Adipose tissue (tissue), 3 donors: ENCODE data around the gene CROT. TPM values are rescaled to one million over a fixed set of nuclear protein-coding genes. Genes with fewer than 3 reads are reported as not detected.

Experiments
- H3K27ac ChIP-seq: one replicate; pipeline ENCODE4 v1.5.1; 2013; ENCODE audit warnings: low read depth, low read length
- WGBS, 3 donors: extraction: QIAGEN DNeasy Blood & Tissue Kit; methylation state at CpG; one replicate each; pipeline ENCODE4 v1.1.7; 2013; 5-methylcytosine and 5-hydroxymethylcytosine counted together
- polyA plus RNA-seq, 3 donors: library from polyadenylated mRNA; stranded (reverse); fragments of 200-250 nt; gene quantifications; one replicate each; pipeline ENCODE4 v1.2.3, GENCODE V29; 2013
- donor health status: healthy with polysubstance abuse.
- donor health status: Bipolar disorder and iron deficiency.
- donor health status: healthy.

CROT gene
- polyA plus RNA-seq, 3 donors: 3.0 to 6.4 (median 3.2) TPM

- 84 to 95% (median 92%) methylated on average over 2 of the region's 2 CpGs for WGBS, 3 donors
- H3K27ac ChIP-seq: no peak overlapping the region
Measured at GRCh38 chr7:87337331-87337730, 8.1 kb upstream of the CROT start.

DNA sequence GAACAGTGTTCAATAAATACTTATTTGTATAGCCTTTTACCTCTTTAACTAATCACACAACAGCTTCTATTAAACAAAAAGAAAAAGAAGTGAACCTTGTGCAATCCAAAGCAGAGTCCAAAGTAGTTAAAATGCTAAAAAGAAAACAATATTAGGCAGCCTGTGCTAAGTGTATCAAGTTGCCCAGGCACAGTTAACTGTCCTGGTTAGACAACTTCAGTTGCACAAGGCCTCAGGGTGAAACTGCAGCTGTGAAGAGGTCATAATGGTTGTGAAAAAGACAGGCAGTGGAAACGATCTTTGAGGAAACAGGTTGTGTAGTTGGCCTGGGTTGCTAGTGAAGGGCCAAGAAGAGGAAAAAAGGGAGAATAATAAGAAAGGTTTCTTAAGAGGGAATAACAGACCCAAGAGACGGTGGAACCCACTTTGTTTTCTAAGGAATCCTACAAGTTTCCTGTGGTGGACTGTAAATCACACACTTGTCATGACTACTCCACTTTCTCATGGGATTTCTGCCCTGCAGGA is 6.0 kb upstream of the CROT start:
- H3K27ac ChIP-seq: no peak overlapping the region
- WGBS, 3 donors: 32 to 55% (median 37%) methylated on average over 2 of the region's 2 CpGs

- H3K27ac ChIP-seq: no peak overlapping the region
- 86 to 96% (median 88%) methylated on average over 2 of the region's 2 CpGs for WGBS, 3 donors
Measured at GRCh38 chr7:87341441-87341840, 4.0 kb upstream of the CROT start.

GRCh38 chr7:87342231-87342630 is 3.2 kb upstream of the CROT start:
- 57 to 91% (median 58%) methylated on average over 3 of the region's 3 CpGs for WGBS, 3 donors
- H3K27ac ChIP-seq: no peak overlapping the region

- 13 to 17% (median 16%) methylated on average over 2 of the region's 2 CpGs for WGBS, 3 donors
- H3K27ac ChIP-seq: no peak overlapping the region
Measured at GRCh38 chr7:87344446-87344845, 1.0 kb upstream of the CROT start.

- WGBS, 3 donors: 9 to 12% (median 9%) methylated on average over 8 of the region's 8 CpGs
Measured at GRCh38 chr7:87345962-87346371, 503 bp downstream of the CROT start.

GRCh38 chr7:87347207-87347606 is 1.7 kb downstream of the CROT start:
- H3K27ac ChIP-seq: no peak overlapping the region
- WGBS, 3 donors: 97% methylated on average over 1 of the region's 1 CpG

More at GRCh38 chr7:87345962-87346371, 503 bp downstream of the CROT start:
- no peak overlapping the region for H3K27ac ChIP-seq

DNA sequence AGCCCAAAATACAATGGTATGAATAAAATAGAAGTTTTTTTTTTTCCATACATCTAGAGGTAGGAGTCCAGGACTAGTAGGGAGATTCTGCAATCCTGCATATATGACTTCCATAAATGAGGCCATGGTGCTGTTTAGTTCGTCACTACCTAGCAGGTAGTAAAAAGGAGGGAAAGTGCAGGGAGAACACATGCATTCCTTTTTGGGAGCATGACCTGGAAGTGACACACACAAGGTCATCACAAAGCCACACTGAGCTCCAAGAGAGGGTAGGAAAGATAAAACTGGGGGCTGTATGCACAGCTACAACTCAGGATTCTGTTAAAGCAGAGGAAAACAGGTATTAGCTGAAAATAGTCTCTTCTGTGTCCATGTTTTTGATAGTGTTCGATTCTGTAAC is 2.2 kb downstream of the CROT start:
- no peak overlapping the region for H3K27ac ChIP-seq
- WGBS, 3 donors: 89 to 95% (median 94%) methylated on average over 2 of the region's 2 CpGs

- H3K27ac ChIP-seq: no peak overlapping the region
- WGBS, 3 donors: 90 to 98% (median 91%) methylated on average over 3 of the region's 3 CpGs
Measured at GRCh38 chr7:87354749-87355148, 9.3 kb downstream of the CROT start.

DNA sequence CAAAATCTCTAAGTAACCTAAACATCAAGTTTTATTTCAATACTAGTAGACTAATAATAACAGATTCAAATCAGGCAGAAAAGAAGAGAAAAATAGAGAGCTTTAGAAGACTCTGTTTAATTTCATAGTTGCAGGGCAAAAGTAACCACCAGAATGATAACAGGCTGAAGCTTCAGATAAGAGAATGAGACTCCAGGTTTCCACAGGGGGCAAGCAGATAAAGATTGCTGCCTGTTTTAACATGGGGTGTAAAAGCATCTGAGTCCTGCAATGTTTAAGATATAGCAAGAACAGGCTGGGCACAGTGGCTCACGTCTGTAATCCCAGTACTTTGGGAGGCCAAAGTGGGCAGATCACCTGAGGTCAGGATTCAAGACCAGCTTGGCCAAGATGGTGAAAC is 11.0 kb downstream of the CROT start:
- WGBS, 3 donors: 83 to 92% (median 85%) methylated on average over 1 of the region's 1 CpG
- H3K27ac ChIP-seq: no peak overlapping the region

DNA sequence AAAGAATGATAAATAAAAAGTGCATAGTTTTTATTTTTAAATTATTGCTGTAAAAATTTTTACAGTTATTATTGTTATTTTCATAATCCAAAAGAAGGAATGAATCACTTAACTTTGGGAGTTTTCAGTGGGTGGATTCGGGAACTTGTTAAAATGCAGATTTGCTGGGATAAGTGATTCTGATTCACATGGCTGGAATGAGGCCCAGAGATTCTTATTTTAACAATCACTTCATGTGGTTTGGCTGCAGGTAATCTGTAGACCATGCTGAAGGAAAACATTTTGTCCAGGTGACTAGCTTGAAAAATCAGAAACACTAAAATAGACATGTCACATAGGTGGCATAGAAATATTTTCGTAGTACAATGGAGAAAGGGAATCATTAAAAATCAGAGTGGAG is 13.9 kb downstream of the CROT start:
- WGBS, 3 donors: 86 to 94% (median 87%) methylated on average over 2 of the region's 2 CpGs
- H3K27ac ChIP-seq: no peak overlapping the region

DNA sequence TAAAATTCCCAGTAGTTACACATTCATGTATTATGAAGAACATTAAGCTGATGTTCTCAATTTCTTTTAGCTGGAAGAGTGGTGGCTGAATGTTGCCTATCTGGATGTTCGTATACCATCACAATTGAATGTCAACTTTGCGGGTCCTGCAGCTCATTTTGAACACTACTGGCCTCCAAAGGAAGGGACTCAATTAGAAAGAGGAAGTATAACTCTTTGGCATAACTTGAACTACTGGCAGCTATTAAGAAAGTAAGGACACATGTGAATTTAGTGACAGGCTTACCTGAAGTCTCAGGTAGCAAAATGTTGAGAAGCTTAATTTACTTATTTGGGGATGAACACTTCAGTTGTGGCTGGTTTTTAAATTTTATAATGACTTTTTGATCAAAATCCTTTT is 15.9 kb downstream of the CROT start:
- WGBS, 3 donors: 94 to 99% (median 97%) methylated on average over 2 of the region's 2 CpGs
- H3K27ac ChIP-seq: no peak overlapping the region

DNA sequence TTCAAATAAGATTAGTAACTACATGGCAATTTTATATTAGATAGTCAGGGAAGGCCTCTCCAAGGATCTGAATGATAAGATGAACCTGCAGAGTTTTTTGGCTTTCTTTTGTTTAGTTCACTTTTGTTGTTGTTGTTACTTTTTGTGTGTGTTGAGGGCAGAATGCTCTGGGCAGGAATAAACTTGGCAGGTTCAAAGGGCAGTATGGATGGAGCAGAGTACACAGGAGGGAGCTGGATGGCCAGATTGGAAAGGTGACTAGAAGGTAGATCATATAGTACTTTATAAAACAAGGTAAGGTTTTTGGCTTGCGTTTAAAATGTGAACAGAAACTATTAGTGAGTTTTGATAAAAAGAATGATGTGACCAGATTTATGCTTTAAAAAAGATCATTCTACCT is 17.9 kb downstream of the CROT start:
- 91 to 100% (median 98%) methylated on average over 1 of the region's 1 CpG for WGBS, 3 donors
- H3K27ac ChIP-seq: no peak overlapping the region

GRCh38 chr7:87364246-87364645 is 18.8 kb downstream of the CROT start:
- H3K27ac ChIP-seq: no peak overlapping the region

GRCh38 chr7:87369216-87369615 is 23.8 kb downstream of the CROT start:
- H3K27ac ChIP-seq: no peak overlapping the region
- 91 to 95% (median 94%) methylated on average over 4 of the region's 4 CpGs for WGBS, 3 donors

DNA sequence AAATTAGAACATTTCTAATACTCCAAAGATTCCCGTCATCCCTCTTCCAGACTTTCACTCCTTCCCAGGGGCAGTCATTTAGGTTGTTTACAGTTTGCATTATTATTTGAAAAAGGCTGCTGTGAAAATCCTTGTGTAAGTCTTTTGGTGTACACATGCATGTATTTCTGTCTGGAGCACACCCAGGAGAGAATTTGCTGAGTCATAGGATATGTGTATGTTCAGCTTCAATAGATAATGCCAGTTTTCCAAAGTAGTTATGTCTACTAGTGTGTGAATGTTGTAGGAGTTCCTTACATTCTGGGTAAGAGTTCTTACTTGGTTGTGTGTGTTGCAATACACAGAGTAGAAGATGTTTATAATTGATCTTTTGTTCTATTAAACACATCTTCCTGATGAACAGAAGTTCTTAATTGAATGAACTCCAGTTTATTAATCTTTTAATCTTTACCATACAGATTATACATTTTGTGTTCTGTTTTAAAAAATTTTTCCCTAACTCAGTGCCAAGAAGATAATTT is 25.3 kb downstream of the CROT start:
- no peak overlapping the region for H3K27ac ChIP-seq
- WGBS, 3 donors: 97 to 99% (median 97%) methylated on average over 1 of the region's 1 CpG

DNA sequence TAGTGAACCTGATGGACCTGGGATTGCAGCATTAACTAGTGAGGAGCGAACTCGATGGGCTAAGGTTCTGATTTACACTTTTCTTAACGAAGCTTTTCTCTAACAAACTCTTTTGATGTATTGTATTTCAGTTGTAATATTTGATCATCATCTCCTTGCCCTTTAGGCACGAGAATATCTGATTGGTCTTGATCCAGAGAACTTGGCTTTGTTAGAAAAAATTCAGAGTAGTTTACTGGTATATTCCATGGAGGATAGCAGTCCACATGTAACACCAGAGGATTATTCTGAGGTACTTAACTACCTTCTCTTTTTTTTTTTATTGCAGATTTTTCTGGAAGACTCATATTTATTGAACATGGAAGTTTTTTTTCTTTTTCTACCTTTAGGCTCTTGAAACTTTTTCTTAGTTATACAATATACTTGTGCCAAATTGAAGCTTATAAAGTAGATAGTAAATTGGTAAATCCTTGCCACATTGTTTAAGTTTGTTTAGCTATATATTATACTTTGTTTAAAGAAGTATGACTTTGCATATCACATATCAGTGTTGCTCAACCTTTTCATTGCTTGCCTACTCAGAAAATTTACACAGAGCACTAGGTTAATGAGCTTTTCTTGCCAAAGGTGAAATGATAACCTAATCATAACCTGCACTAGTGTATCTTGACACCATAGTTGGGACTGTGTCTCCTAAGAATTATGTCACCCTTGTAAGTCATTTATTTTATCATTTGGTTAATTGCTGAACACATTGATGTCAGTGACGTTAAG is 30.4 kb downstream of the CROT start:
- WGBS, 3 donors: 75 to 86% (median 86%) methylated on average over 5 of the region's 5 CpGs
- no peak overlapping the region for H3K27ac ChIP-seq

DNA sequence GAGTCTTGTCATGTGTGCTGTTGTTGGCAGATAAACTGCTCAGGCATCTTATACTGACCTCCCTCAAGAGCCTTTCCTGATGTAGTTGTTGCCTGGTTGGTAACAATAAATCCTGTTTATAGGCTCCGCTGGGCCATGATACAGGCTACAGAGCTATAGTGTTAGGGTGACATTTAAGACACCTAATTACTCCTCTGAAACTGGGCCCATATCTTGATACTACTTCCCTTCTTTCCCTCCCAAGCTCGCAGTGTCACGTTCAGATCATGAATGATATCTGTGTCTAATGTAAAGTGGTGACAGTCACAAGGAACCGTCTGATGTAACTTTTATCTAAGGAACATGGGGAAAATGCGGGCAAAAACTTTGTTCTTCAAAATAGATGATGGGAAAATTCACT is 35.4 kb downstream of the CROT start:
- no peak overlapping the region for H3K27ac ChIP-seq
- 81 to 91% (median 88%) methylated on average over 5 of the region's 5 CpGs for WGBS, 3 donors

DNA sequence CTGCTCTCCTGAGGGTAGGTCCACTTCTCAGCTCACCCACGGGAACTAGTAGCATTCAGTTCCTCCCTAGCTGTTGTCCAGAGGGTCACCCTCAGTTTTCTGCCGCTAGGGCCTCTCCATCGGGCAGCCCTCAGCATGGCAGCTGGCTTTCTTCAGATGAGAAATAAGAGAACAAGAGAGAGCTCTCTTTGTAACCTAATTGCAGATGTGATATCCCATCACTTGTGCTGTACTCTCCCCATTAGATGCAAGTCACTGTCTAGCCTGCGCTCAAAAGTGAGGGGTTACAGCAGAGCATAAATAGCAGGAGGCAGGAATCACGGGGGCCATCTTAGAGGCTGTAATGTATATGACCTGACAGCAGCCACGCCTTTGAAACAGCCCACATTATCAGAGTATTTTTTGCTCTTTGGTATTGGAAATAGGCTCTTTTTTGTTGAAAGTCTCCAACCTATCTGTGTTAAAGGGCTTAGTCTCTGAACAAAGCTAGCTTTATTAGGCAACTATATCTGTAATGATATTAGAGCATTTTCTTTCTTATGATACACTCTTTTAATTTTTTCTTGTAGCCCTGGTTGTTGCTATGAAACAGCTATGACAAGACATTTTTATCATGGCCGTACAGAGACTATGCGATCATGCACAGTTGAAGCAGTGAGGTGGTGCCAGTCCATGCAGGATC is 45.7 kb downstream of the CROT start:
- 90 to 94% (median 91%) methylated on average over 8 of the region's 8 CpGs for WGBS, 3 donors
- H3K27ac ChIP-seq: no peak overlapping the region
